Thyroid gland (tissue), 4 donors: ENCODE results near the gene UBE2F. TPM values are rescaled to one million over a fixed set of nuclear protein-coding genes. Genes with fewer than 3 reads are reported as not detected.

Experiments used
- DNase-seq, 2 donors: peaks; one replicate each; pipeline ENCODE4 v3.0.0-alpha.2; 2019
- H3K27ac ChIP-seq, 3 donors: fragments of 200-600 bp; sonication (generic); 1 replicate in 2 of 3; 2 replicates in 1 of 3; pipeline ENCODE4 v1.5.1; 2016 to 2019; ENCODE audit warnings: mild to moderate bottlenecking in 1 of 3, moderate library complexity in 1 of 3
- H3K27me3 ChIP-seq: fragments of 200-600 bp; sonication (generic); one replicate; pipeline ENCODE4 v1.5.1; 2019
- H3K36me3 ChIP-seq, 2 donors: fragments of 200-600 bp; sonication (generic); one replicate each; pipeline ENCODE4 v1.5.1; 2016 to 2019
- H3K4me1 ChIP-seq, 2 donors: fragments of 200-600 bp; sonication (generic); one replicate each; pipeline ENCODE4 v1.5.1; 2017 to 2019
- H3K4me3 ChIP-seq, 3 donors: fragments of 200-600 bp; sonication (generic); replicated peaks in 1 of 3; 1 replicate in 2 of 3; 2 replicates in 1 of 3; pipeline ENCODE4 v1.5.1; 2016; ENCODE audit warnings: mild to moderate bottlenecking in 1 of 3
- H3K9me3 ChIP-seq: fragments of 200-600 bp; sonication (generic); one replicate; pipeline ENCODE4 v1.5.1; 2017
- POLR2A ChIP-seq, 2 donors: fragments of 450-650 bp; IDR thresholded peaks; one replicate each; pipeline ENCODE4 v1.6.1; 2017; ENCODE audit warnings: antibody characterized with exemption in 2 of 2, mild to moderate bottlenecking in 2 of 2, moderate library complexity in 1 of 2
- WGBS, 2 donors: methylation state at CpG; one replicate each; pipeline ENCODE4 v1.1.5; 2017; 5-methylcytosine and 5-hydroxymethylcytosine counted together
- intact Hi-C: fragments of 100-400 bp; cut with DNase I; formaldehyde crosslinking; loops from one replicate; pipeline ENCODE4 v1.15.1; 2023
- total RNA-seq, 4 donors: library from RNA; depleted of rRNA; stranded (reverse); fragments of >200 nt; gene quantifications; one replicate each; pipeline ENCODE4 v1.2.3, GENCODE V29; 2016
- TF ChIP-seq, protein P1 (sequence below), 6 experiments: fragments of 200-600 bp in 3 of 6; fragments of 450-650 bp in 3 of 6; sonication (generic) in 3 of 6; IDR thresholded peaks; one replicate each; pipeline ENCODE4 v1.5.1; 2016 to 2019; ENCODE audit warnings: antibody characterized with exemption in 6 of 6, mild to moderate bottlenecking in 2 of 6, inconsistent platforms in 1 of 6, moderate library complexity in 1 of 6

Gene UBE2F
- total RNA-seq, 4 donors from 2014 or later = 79.8 to 134 (median 122) TPM

DNA sequence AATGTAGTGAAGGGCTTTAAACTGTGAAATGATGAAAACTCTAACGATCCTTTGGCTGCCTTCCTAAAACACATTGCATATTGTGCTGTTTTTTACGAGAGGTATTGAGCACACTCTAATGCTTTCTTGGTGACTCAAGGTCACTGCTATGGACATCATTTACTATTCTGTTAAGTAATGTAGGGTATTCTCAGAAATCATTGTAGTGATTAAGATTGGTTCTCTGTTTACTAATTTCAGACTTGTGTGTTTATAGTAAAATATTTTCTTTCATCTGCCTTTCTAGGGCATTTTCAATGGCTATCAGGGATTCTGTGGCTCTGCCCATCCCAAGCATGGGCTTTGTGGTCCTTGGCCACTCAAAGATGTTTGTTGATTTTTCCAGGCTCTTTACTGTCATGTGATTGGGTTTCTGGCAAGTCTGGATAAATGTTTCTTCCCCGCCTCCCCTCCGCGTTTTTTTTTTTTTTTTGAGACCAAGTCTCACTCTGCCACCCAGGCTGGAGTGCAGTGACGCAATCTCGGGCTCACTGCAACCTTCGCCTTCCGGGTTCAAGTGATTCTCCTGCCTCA lies 29.3 kb downstream of the UBE2F start:
- Histone ChIP-seq H3K4me1 (peaks cover 58 to 62% of the 10 kb centered on the region in 2 donors), H3K9me3 (no peaks in the 10 kb centered on the region), H3K4me3 (no peak overlapping the region), H3K36me3 (no peaks in the 10 kb centered on the region), H3K27me3 (no peaks in the 10 kb centered on the region), H3K27ac (peak overlapping the region; percentile 91 to 99 (median 95))
- DNase-seq = peak; percentile 80 to 83
- intact Hi-C loops = no loop called here
- WGBS, 2 donors = 26 to 46% methylated on average over 9 of the region's 9 CpGs
- TF ChIP-seq POLR2A (IDR thresholded peaks at IDR 0.05) = peak in 1 of 2 donors; percentile 11
- TF ChIP-seq, protein P1, sequence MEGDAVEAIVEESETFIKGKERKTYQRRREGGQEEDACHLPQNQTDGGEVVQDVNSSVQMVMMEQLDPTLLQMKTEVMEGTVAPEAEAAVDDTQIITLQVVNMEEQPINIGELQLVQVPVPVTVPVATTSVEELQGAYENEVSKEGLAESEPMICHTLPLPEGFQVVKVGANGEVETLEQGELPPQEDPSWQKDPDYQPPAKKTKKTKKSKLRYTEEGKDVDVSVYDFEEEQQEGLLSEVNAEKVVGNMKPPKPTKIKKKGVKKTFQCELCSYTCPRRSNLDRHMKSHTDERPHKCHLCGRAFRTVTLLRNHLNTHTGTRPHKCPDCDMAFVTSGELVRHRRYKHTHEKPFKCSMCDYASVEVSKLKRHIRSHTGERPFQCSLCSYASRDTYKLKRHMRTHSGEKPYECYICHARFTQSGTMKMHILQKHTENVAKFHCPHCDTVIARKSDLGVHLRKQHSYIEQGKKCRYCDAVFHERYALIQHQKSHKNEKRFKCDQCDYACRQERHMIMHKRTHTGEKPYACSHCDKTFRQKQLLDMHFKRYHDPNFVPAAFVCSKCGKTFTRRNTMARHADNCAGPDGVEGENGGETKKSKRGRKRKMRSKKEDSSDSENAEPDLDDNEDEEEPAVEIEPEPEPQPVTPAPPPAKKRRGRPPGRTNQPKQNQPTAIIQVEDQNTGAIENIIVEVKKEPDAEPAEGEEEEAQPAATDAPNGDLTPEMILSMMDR (IDR thresholded peaks at IDR 0.05) = no peak

DNA sequence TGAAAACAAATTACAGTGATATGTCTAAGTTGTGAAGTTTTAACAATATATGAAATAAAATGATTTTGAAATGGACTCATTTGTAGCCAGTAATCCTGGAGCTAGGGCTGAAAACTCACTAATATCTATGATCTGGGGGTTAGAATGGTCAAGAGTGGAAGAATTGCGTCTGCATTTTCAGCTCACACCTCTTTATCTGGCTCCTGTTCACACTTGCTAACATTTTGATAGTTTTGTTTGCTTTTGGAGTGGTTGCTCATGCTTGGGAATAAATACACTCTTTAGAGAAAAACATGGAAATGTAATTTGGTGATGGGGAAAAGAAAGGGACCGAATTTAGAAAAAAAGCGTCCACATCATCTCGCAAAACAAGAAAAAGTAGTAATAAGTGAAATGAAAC lies 30.7 kb downstream of the UBE2F start:
- intact Hi-C loops = no loop called here
- Histone ChIP-seq H3K36me3 (no peaks in the 10 kb centered on the region), H3K27ac (peak overlapping the region; percentile 91 to 99 (median 95)), H3K27me3 (no peaks in the 10 kb centered on the region), H3K9me3 (no peaks in the 10 kb centered on the region), H3K4me3 (no peak overlapping the region), H3K4me1 (peaks cover 48 to 53% of the 10 kb centered on the region in 2 donors)
- 67 to 78% methylated on average over 4 of the region's 4 CpGs for WGBS, 2 donors
- TF ChIP-seq POLR2A (IDR thresholded peaks at IDR 0.05) = no peak
- TF ChIP-seq, protein P1 (IDR thresholded peaks at IDR 0.05) = no peak
- no peak for DNase-seq

DNA sequence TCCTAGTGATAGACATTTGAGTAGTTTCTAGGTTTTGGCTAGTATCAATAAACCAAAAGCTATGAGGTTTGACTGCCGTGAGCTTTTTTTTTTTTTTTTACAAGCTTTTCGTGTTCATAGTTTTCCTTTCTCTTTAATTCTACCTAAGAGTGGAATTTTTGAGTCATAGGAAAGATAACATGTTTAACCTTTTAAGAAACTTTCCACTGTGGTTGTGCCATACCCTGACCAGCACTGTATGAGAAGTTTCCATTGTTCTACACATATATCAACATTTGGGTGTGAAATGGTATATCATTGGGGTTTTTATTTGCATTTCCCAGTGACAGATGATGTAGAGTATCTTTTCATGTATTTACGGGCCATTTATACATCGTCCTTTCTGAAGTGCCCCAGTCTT lies 31.7 kb downstream of the UBE2F start:
- 58 to 75% methylated on average over 4 of the region's 4 CpGs for WGBS, 2 donors
- peak overlapping the region; percentile 91 to 99 (median 95) for H3K27ac ChIP-seq
- TF ChIP-seq, protein P1 (IDR thresholded peaks at IDR 0.05) = no peak
- TF ChIP-seq POLR2A (IDR thresholded peaks at IDR 0.05) = no peak
- no peak for DNase-seq
- H3K4me3 ChIP-seq = no peak overlapping the region
- no peaks in the 10 kb centered on the region for H3K9me3 ChIP-seq
- no peaks in the 10 kb centered on the region for H3K36me3 ChIP-seq
- H3K27me3 ChIP-seq = no peaks in the 10 kb centered on the region
- peaks cover 38 to 44% of the 10 kb centered on the region in 2 donors for H3K4me1 ChIP-seq
- intact Hi-C loops = no loop called here

DNA sequence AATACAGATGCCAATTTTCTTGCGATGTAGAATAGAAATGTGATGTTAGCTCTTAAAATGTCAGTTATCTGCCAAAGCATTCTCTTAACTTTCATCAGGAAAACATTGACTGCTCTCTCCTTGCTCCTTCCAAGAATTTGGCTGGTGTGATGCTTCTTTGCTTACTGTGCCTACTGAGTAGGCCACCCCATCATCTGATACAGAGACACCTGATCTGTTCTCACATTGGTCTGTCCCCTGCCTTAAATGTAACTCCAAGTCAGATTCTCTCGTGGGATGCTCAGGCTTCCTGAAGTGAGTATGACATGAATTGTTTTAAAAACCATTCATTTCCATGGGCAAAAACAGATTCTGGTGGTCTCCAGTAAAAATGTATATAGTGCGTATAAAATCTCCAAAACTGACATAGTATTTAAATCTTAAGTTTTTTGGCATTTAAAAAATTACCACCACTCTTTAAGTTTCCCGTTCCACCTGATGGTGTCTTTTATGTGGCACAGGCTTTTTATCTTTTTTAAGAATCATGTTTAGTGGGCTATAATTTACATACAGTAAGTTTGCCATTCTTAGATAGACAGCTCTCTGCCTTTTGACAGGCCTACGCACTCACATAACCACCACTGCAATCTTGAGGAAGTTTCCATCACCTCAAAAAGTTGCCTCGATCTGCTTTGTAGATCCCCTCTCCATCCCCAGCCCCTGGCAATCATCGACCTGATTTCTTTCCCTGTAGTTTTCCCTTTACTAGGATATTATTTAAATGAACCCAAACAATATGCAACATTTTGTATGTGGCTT lies 36.6 kb downstream of the UBE2F start:
- H3K4me1 ChIP-seq = peaks cover 3 to 12% of the 10 kb centered on the region in 2 donors
- no peaks in the 10 kb centered on the region for H3K36me3 ChIP-seq
- no peaks in the 10 kb centered on the region for H3K9me3 ChIP-seq
- H3K27ac ChIP-seq = no peak overlapping the region
- intact Hi-C loops = no loop called here
- TF ChIP-seq, protein P1 (IDR thresholded peaks at IDR 0.05) = no peak
- TF ChIP-seq POLR2A (IDR thresholded peaks at IDR 0.05) = no peak
- DNase-seq = no peak
- 83 to 95% methylated on average over 7 of the region's 7 CpGs for WGBS, 2 donors
- no peak overlapping the region for H3K4me3 ChIP-seq
- no peaks in the 10 kb centered on the region for H3K27me3 ChIP-seq
